LNCAP (cell line): ENCODE data around the gene ZNF593.

Source experiments
- TF ChIP-seq, protein P1 (sequence below): fragments of 450-650 bp; IDR thresholded peaks from 2 replicates; pipeline ENCODE4 v1.5.1; 2017; ENCODE audit warnings: mild to moderate bottlenecking

ZNF593 gene

DNA sequence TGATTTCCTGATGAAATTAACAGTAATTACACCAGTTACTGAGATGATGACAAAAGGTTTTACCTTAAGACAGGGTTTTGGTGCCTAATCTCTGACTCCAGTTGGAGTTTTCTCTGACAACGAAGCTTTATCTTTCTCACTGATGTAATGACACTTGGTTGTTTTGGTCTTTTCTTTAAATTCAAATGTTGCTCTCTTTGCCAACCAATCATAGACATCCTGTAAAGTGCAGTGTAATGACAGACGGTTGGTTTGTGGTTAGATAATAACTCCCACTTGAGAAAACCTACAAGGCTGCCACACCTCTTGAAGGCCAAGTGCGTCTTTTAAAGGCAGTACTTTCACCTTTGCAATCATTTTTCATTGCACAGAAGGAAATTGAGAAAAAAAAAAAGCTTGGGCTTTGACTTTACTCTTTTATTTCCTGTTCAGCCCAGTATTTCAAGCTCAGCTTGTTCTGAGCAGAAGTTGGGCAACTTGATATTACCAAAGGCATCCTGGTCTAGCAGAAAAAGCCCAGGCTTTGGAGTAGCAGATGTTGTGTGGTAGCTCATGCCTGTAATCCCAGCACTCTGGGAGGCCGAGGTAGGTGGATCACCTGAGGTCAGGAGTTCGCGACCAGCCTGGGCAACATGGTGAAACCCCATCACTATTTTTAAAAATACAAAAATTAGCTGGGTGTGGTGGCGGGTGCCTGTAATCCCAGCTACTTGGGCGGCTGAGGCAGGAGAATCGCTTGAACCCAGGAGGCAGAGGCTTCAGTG is 43.2 kb upstream of the ZNF593 start:
- TF ChIP-seq, protein P1, sequence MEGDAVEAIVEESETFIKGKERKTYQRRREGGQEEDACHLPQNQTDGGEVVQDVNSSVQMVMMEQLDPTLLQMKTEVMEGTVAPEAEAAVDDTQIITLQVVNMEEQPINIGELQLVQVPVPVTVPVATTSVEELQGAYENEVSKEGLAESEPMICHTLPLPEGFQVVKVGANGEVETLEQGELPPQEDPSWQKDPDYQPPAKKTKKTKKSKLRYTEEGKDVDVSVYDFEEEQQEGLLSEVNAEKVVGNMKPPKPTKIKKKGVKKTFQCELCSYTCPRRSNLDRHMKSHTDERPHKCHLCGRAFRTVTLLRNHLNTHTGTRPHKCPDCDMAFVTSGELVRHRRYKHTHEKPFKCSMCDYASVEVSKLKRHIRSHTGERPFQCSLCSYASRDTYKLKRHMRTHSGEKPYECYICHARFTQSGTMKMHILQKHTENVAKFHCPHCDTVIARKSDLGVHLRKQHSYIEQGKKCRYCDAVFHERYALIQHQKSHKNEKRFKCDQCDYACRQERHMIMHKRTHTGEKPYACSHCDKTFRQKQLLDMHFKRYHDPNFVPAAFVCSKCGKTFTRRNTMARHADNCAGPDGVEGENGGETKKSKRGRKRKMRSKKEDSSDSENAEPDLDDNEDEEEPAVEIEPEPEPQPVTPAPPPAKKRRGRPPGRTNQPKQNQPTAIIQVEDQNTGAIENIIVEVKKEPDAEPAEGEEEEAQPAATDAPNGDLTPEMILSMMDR = no peak

DNA sequence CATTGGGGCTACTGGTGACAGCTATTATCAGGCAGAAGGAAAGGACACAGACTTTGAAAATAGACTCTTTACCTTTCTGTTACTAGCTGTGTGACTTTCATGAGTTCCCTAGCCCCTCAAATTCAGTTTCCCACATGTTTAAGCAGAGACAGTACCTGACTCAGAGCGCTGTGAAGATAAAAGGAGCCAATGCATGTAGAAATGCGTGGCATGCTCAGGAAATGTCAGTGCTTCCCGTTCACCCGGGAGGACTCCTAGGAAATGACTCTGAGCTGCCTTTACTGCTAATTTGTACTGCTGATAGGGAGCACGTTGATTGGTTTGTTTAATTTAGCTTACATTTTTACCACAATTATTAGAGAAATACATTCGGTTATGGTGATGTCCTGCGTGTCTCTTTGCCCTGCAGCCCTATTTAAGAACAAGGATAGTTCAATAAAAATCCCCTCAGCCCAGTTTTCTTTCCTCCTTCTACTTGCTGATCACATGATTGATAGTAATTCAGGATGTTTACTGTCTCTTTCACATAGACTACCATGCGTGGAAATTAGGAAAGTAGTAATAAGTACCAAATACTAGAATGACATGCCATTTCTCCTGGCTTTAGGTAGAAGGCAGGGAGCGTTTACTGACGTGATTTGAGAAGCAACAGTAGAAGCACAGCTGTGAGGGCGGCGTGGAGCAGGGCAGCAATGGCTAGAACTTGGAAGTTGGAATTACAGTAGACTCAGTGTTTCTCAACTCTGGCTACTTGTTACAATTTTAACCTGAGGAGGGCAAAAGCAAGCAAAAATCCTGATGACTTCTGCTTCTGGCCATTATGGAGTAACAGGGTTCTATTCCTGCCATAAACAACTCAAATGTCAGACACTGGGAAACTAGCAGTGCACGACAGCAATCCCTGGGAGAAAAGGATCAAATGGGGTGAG is 42.2 kb upstream of the ZNF593 start:
- TF ChIP-seq, protein P1 = no peak

DNA sequence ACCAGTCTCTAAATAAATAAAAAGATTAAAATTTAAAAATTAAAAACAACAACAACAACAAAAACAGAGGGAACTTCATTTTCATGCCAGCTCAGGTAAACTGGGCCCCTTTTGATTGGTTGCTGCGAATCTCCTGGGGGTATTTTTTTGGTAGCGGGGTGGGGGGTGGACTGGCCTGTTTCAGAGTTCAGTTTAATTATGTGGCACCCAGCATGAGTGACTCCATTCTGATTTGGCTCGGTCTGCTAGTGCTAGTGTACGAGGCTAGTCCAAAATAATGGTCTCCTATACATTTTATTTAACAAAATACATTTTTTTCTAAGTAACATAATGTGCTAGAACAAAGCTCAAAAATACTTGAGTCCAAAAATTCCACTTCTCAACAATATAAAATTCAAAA is 39.9 kb upstream of the ZNF593 start:
- TF ChIP-seq, protein P1 = no peak

DNA sequence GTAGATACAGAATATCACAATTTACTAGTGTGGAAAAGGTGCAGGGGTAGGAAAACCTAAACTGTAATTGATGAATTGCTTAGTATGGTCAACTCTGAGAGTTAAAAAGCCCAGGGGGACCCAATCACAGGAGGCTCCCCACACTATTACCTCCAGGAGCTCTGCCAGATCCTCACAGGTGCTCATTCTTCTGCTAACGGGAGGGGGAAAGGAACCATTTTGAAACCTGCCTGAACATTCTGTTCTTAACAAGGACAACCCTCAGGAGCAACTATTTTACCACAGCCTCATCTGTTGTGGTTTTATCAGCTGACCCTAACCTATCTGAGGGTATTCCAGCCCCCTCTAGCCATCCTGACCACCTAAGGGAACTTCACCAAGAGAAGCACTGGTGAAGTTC is 39.0 kb upstream of the ZNF593 start:
- TF ChIP-seq, protein P1 = no peak

DNA sequence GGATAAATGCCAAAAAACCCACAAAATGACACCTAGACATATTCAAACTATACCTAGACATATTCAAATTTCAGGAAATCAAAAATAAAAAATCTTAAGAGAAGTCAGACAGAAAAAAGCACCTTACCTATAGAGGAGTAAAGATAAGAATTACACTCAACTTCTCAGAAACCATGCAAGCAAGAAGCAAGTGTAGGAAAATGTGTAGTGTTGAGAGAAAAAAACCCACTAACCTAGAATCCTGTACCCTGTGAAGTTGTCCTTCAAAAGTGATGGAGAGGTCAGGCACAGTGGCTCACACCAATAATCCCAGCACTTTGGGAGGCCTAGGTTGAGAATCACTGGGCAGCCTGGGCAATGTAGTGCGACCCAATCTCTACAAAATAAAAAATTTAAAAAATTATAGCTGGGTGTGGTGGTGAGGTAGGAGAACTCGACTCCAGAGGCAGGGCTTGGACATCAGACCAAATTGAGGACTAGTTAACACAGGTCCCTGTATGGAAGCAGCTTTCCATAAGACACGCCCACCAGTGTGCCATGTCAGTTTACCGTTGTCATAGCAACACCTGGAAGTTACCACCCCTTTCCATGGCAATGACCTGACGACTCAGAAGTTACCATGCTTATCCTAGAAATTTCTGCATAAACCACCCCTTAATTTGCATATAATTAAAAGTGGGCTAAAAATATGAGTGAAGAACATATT is 37.4 kb upstream of the ZNF593 start:
- TF ChIP-seq, protein P1 = no peak

DNA sequence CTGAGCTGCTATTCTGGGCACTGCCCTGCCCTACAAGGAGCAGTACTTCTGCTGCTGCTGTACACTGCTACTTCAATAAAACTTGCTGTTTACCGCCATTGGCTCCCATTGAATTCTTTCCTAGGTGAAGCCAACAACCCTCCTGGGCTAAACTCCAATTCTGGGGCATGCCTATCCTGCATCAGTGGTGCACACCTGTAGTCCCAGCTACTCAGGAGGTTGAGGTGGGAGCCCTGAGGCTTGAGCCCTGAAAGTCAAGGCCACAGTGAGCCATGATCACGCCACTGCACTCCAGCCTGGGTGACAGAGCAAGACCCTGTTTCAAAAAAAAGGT is 36.9 kb upstream of the ZNF593 start:
- TF ChIP-seq, protein P1 = no peak

DNA sequence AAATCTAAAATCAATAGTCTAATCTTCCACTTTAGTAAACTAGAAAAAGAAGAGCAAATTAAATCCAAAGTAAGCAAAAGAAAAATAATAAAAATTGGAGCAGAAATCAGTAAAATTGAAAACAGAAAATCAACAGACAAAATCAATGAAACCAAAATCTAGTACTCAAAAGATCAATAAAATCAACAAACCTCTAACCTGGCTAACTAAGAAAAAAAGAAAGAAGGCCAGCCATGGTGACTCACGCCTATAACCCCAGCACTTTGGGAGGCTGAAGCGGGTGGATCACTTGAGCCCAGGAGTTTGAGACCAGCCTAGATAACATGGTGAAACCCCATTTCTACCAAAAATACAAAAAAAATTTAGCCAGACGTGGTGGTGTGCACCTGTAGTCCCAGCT is 35.2 kb upstream of the ZNF593 start:
- TF ChIP-seq, protein P1 = no peak
